Transverse colon (tissue), 4 donors: ENCODE results near the gene CENATAC. TPM values are rescaled to one million over a fixed set of nuclear protein-coding genes. Genes with fewer than 3 reads are reported as not detected.
"Not testable (repeated sequence)": the region's sequence is repeated elsewhere in the genome, so short reads cannot be mapped to it uniquely, and the experiment has no call there.

Experiments used
- DNase-seq: peaks from one replicate; pipeline ENCODE4 v3.0.0-alpha.2; 2019
- H3K27ac ChIP-seq, 4 donors: fragments of 200-600 bp; sonication (generic); 2 replicates each; pipeline ENCODE4 v1.5.1; 2016 to 2018; ENCODE audit warnings: inconsistent platforms in 4 of 4
- H3K27me3 ChIP-seq: fragments of 200-600 bp; sonication (generic); 2 replicates; pipeline ENCODE4 v1.5.1; 2017; ENCODE audit warnings: inconsistent platforms
- H3K36me3 ChIP-seq, 4 donors: fragments of 200-600 bp; sonication (generic); 2 replicates each; pipeline ENCODE4 v1.5.1; 2017 to 2019; ENCODE audit warnings: inconsistent platforms in 4 of 4
- H3K4me1 ChIP-seq, 4 donors: fragments of 200-600 bp; sonication (generic); 2 replicates each; pipeline ENCODE4 v1.5.1; 2017 to 2020; ENCODE audit warnings: inconsistent platforms in 4 of 4
- H3K4me3 ChIP-seq, 4 donors: fragments of 200-600 bp; sonication (generic); 1 replicate in 1 of 4; 2 replicates in 3 of 4; pipeline versions ENCODE4 v1.5.1 to v1.6.1; 2017 to 2019; ENCODE audit warnings: inconsistent platforms in 4 of 4
- H3K9me3 ChIP-seq, 2 donors: fragments of 200-600 bp; sonication (generic); 2 replicates each; pipeline ENCODE4 v1.5.1; 2017 to 2019; ENCODE audit warnings: inconsistent platforms in 2 of 2
- CTCF ChIP-seq, 5 experiments: fragments of 200-600 bp in 3 of 5; fragments of 450-650 bp in 2 of 5; sonication (generic) in 3 of 5; IDR thresholded peaks; 1 replicate in 2 of 5; 2 replicates in 3 of 5; pipeline ENCODE4 v1.5.1; 2016 to 2017; ENCODE audit warnings: antibody characterized with exemption in 5 of 5, inconsistent platforms in 3 of 5, mild to moderate bottlenecking in 2 of 5, moderate library complexity in 1 of 5
- EP300 ChIP-seq: sonication (generic); formaldehyde crosslinking; IDR thresholded peaks from one replicate; pipeline ENCODE4 v1.6.1; 2017; ENCODE audit warnings: antibody characterized with exemption, low read depth
- POLR2A ChIP-seq: fragments of 450-650 bp; IDR thresholded peaks from one replicate; pipeline ENCODE4 v1.6.1; 2016; ENCODE audit warnings: antibody characterized with exemption, mild to moderate bottlenecking, moderate library complexity
- POLR2AphosphoS5 ChIP-seq, 3 donors: sonication (generic); formaldehyde crosslinking; IDR thresholded peaks; one replicate each; pipeline ENCODE4 v1.6.1; 2016; ENCODE audit warnings: antibody characterized with exemption in 3 of 3
- WGBS, 2 donors: methylation state at CpG; one replicate each; pipeline ENCODE4 v1.1.5; 2018; ENCODE audit warnings: low coverage in 1 of 2; 5-methylcytosine and 5-hydroxymethylcytosine counted together
- in situ Hi-C, 4 donors: fragments of 200-750 bp; cut with MboI; loops; one replicate each; pipeline versions ENCODE4 v1.15.0 to v1.15.1; 2017; ENCODE audit warnings: low sequenced_read_pairs in 3 of 4, low pct_ligation_motif_present in 1 of 4, low pct_unique_long_range_greater_than_20kb in 1 of 4
- intact Hi-C: fragments of 100-400 bp; cut with DNase I; formaldehyde crosslinking; loops from one replicate; pipeline ENCODE4 v1.15.1; 2023; ENCODE audit warnings: low total_unique reads
- total RNA-seq, 4 donors: library from RNA; depleted of rRNA; stranded (reverse); fragments of >200 nt; gene quantifications; one replicate each; pipeline ENCODE4 v1.1.0, GENCODE V29; 2016

The CENATAC gene
- 10 to 100 TPM; 46.1 to 94.3 (median 82.2) TPM for total RNA-seq

- Histone ChIP-seq H3K4me1 (peaks cover 0 to 23% (median 16%) of the 10 kb centered on the region in 4 donors), H3K27me3 (no peaks in the 10 kb centered on the region), H3K36me3 (peaks cover 0 to 17% (median 8%) of the 10 kb centered on the region in 4 donors), H3K4me3 (peak within 1 kb of the TSS; percentile 44 to 82 (median 70)), H3K27ac (peak within 1 kb of the TSS; percentile 82 to 91 (median 85)), H3K9me3 (no peaks in the 10 kb centered on the region)
- TF ChIP-seq POLR2AphosphoS5 (IDR thresholded peaks at IDR 0.05) (peak; percentile 75 to 95 (median 84)), CTCF (IDR thresholded peaks at IDR 0.05) (peak; percentile 5 to 34 (median 13)), EP300 (no peak), POLR2A (peak; percentile 70)
- intact Hi-C loops (no loop called here), in situ Hi-C loops (no loop called here)
- peak; percentile 97 for DNase-seq
- 1% methylated on average over 44 of the region's 54 CpGs; no CpG with 5 or more reads in 1 of the 2 donors for WGBS, 2 donors
Measured at GRCh38 chr11:118997627-118998387, at the start of gene CENATAC. Gene CENATAC, plus strand, starts transcription at chr11:118998138. Its CDS starts 60 bp downstream, at chr11:118998198.

GRCh38 chr11:118953265-118953664, 44.7 kb upstream of the CENATAC start:
- Histone ChIP-seq H3K4me3 (no peak overlapping the region), H3K9me3 (no peaks in the 10 kb centered on the region), H3K36me3 (no peaks in the 10 kb centered on the region), H3K4me1 (no peaks in the 10 kb centered on the region), H3K27ac (no peak overlapping the region), H3K27me3 (peaks cover 17% of the 10 kb centered on the region)
- intact Hi-C loops: no loop called here
- WGBS, 2 donors: 32% methylated on average over 6 of the region's 6 CpGs; no CpG with 5 or more reads in 1 of the 2 donors
- TF ChIP-seq EP300: no peak
- TF ChIP-seq POLR2AphosphoS5 (IDR thresholded peaks at IDR 0.05): no peak
- no peak for TF ChIP-seq POLR2A
- no peak for TF ChIP-seq CTCF (IDR thresholded peaks at IDR 0.05)
- DNase-seq: no peak
- in situ Hi-C loops: loop anchor here (10.0 to 25.0 kb wide), 3 partner anchors 48 to 268 kb away; partner anchors contain the start of gene TREH (in 1 of the 4)

- H3K4me1 ChIP-seq, H3K27ac ChIP-seq, H3K4me3 ChIP-seq, intact Hi-C loops, H3K9me3 ChIP-seq, H3K36me3 ChIP-seq, DNase-seq: not testable (repeated sequence)
- WGBS, 2 donors: 66% methylated on average over 6 of the region's 6 CpGs; no CpG with 5 or more reads in 1 of the 2 donors
- in situ Hi-C loops: loop anchor here (10.0 to 25.0 kb wide), 3 partner anchors 49 to 269 kb away; partner anchors contain the start of gene TREH (in 1 of the 4)
- peaks cover 17% of the 10 kb centered on the region for H3K27me3 ChIP-seq
Measured at GRCh38 chr11:118953976-118954375, 44.0 kb upstream of the CENATAC start.

- no peak within 1 kb of the TSS for H3K4me3 ChIP-seq
- peak; percentile 91 for DNase-seq
- peaks cover 0 to under 1% (median 0%) of the 10 kb centered on the region in 4 donors for H3K4me1 ChIP-seq
- 2% methylated on average over 6 of the region's 7 CpGs; no CpG with 5 or more reads in 1 of the 2 donors for WGBS, 2 donors
- TF ChIP-seq POLR2AphosphoS5 (IDR thresholded peaks at IDR 0.05) (no peak), EP300 (no peak), CTCF (IDR thresholded peaks at IDR 0.05) (peak; percentile 91 to 97 (median 95))
- intact Hi-C loops: loop anchor here (1.0 to 2.0 kb wide), 2 partner anchors 49 to 267 kb away; no protein-coding TSS in a partner anchor
- in situ Hi-C loops: loop anchor here (5.0 to 25.0 kb wide), 4 partner anchors 51 to 271 kb away; partner anchors contain the start of gene TREH (in 1 of the 4)
- no peak within 1 kb of the TSS for H3K27ac ChIP-seq
- no peaks in the 10 kb centered on the region for H3K36me3 ChIP-seq
- H3K9me3 ChIP-seq: no peaks in the 10 kb centered on the region
- H3K27me3 ChIP-seq: peaks cover 15% of the 10 kb centered on the region
Measured at GRCh38 chr11:118956094-118956846, 41.7 kb upstream of the CENATAC start, which contains the start of gene UPK2. Gene UPK2, plus strand, starts transcription at chr11:118956298. Its CDS starts 53 bp downstream, at chr11:118956351.
